HCT116 (cell line): ENCODE data around the gene ZSCAN5B. TPM values are rescaled to one million over a fixed set of nuclear protein-coding genes. Genes with fewer than 3 reads are reported as not detected.

Source experiments
- ATAC-seq: fragments of 200-7000 bp; cut with Tn5 transposase; 2 replicates; pipeline ENCODE4 v1.9.1; 2020; ENCODE audit warnings: mild to moderate bottlenecking, moderate library complexity
- BruUV-seq: library from RNA; stranded (reverse); fragments of 400-500 nt; replicated peaks from 2 replicates; lab custom pipeline; 2021; lab: Mats Ljungman, UMichigan
- CTCF ChIA-PET: fragments of 300-600 bp; sonication (Branson Sonifier 250); formaldehyde crosslinking; loops from one replicate; lab custom pipeline; 2021; ENCODE audit warnings: antibody characterized with exemption; lab: Charles Lee
- POLR2A ChIA-PET: fragments of 300-600, 350-600 bp; sonication (Branson Sonifier 250); formaldehyde crosslinking; loops from one replicate; lab custom pipeline; 2021; ENCODE audit warnings: antibody characterized with exemption; lab: Charles Lee
- RAD21 ChIA-PET, 2 experiments: fragments of 300-600 bp; sonication (Branson Sonifier 250); formaldehyde crosslinking; loops; one replicate each; lab custom pipeline; 2023; ENCODE audit warnings: low total read pairs in 2 of 2; ENCODE audit not compliant: uncharacterized antibody in 2 of 2, unreplicated experiment in 2 of 2, low non-redundant PET in 1 of 2; lab: Charles Lee
- DNase-seq: peaks from one replicate; pipeline ENCODE4 v3.0.0-alpha.2; 2010; ENCODE audit warnings: low read depth, low spot score
- H2AFZ ChIP-seq: fragments of 200-600 bp; shearing (Covaris generic), sonication (generic); 2 replicates; pipeline ENCODE4 v1.6.1; 2017; ENCODE audit warnings: low read depth, mixed run types, mixed read lengths, antibody characterized with exemption, low read length; ENCODE audit not compliant: poor library complexity, severe bottlenecking
- H3K27ac ChIP-seq: 2 replicates; pipeline ENCODE4 v1.5.1; 2012; ENCODE audit warnings: low read depth, low read length
- H3K27me3 ChIP-seq: fragments of 200-600 bp; sonication (generic); 2 replicates; pipeline ENCODE4 v1.6.1; 2016; ENCODE audit warnings: mixed run types, low read length, mixed read lengths; ENCODE audit not compliant: insufficient read depth
- H3K36me3 ChIP-seq, 2 experiments: fragments of 200-500 bp in 1 of 2; fragments of 200-600 bp in 1 of 2; sonication (Bioruptor generic) in 1 of 2; sonication (generic) in 1 of 2; 2 replicates each; pipeline versions ENCODE4 v1.5.1 to v1.6.1; 2014 to 2016; ENCODE audit warnings: low read length in 2 of 2, inconsistent platforms in 1 of 2, mixed read lengths in 1 of 2, mixed run types in 1 of 2; ENCODE audit not compliant: insufficient read depth in 2 of 2, control insufficient read depth in 1 of 2
- H3K4me1 ChIP-seq, 2 experiments: fragments of 200-600 bp in 1 of 2; sonication (generic) in 1 of 2; 2 replicates each; pipeline versions ENCODE4 v1.5.1 to v1.6.1; 2012 to 2017; ENCODE audit warnings: low read length in 2 of 2, inconsistent platforms in 1 of 2, mild to moderate bottlenecking in 1 of 2, mixed read lengths in 1 of 2, mixed run types in 1 of 2, moderate library complexity in 1 of 2; ENCODE audit not compliant: insufficient read depth in 2 of 2, control insufficient read depth in 1 of 2
- H3K4me2 ChIP-seq: fragments of 200-600 bp; sonication (generic); 2 replicates; pipeline ENCODE4 v1.6.1; 2017; ENCODE audit warnings: mixed run types, low read length, mixed read lengths
- H3K4me3 ChIP-seq, 2 experiments: fragments of 200-600 bp in 1 of 2; sonication (generic) in 1 of 2; replicated peaks in 1 of 2; 2 replicates each; pipeline ENCODE4 v1.5.1; 2011 to 2016; ENCODE audit warnings: low read length in 2 of 2, control low read depth in 1 of 2, low read depth in 1 of 2, mild to moderate bottlenecking in 1 of 2, mixed read lengths in 1 of 2, mixed run types in 1 of 2
- H3K79me2 ChIP-seq: fragments of 200-600 bp; sonication (generic); 2 replicates; pipeline ENCODE4 v1.6.1; 2017; ENCODE audit warnings: mild to moderate bottlenecking, mixed run types, low read length, moderate library complexity, mixed read lengths; ENCODE audit not compliant: insufficient read depth
- H3K9ac ChIP-seq: fragments of 200-600 bp; sonication (generic); 2 replicates; pipeline ENCODE4 v1.6.1; 2016; ENCODE audit warnings: low read length, mixed read lengths
- H3K9me2 ChIP-seq: fragments of 200-600 bp; sonication (generic), shearing (Covaris generic); 2 replicates; pipeline ENCODE4 v1.6.1; 2017; ENCODE audit warnings: mixed run types, mild to moderate bottlenecking, moderate library complexity; ENCODE audit not compliant: insufficient read depth
- H3K9me3 ChIP-seq, 2 experiments: fragments of 200-500 bp in 1 of 2; fragments of 200-600 bp in 1 of 2; sonication (Bioruptor generic) in 1 of 2; sonication (generic) in 1 of 2; 2 replicates each; pipeline ENCODE4 v1.6.1; 2014 to 2017; ENCODE audit warnings: low read length in 2 of 2, mixed read lengths in 2 of 2, inconsistent platforms in 1 of 2, low read depth in 1 of 2, mild to moderate bottlenecking in 1 of 2, mixed run types in 1 of 2, moderate library complexity in 1 of 2; ENCODE audit not compliant: control insufficient read depth in 1 of 2, insufficient read depth in 1 of 2
- H4K20me1 ChIP-seq: fragments of 200-600 bp; sonication (generic), shearing (Covaris generic); 2 replicates; pipeline ENCODE4 v1.6.1; 2017; ENCODE audit warnings: mixed run types, mild to moderate bottlenecking, moderate library complexity; ENCODE audit not compliant: insufficient read depth
- EZH2 ChIP-seq: fragments of 200-600 bp; sonication (generic); IDR thresholded peaks from 2 replicates; pipeline ENCODE4 v1.6.1; 2017; ENCODE audit warnings: antibody characterized with exemption, mixed run types
- POLR2A ChIP-seq: IDR thresholded peaks from 2 replicates; pipeline ENCODE4 v1.7.0; 2011; ENCODE audit warnings: borderline replicate concordance; ENCODE audit not compliant: insufficient read depth, insufficient read length; ENCODE audit errors: extremely low read depth
- RAD21 ChIP-seq: IDR thresholded peaks from 2 replicates; pipeline ENCODE4 v1.6.1; 2012; ENCODE audit warnings: low read depth, mild to moderate bottlenecking
- SIN3A ChIP-seq: IDR thresholded peaks from 2 replicates; pipeline ENCODE4 v1.6.1; 2012; ENCODE audit warnings: low read depth
- intact Hi-C: fragments of 100-400 bp; cut with micrococcal nuclease; formaldehyde crosslinking; loops from 2 replicates; pipeline ENCODE4 v1.10.0; 2022
- total RNA-seq: library from RNA; stranded (reverse); gene quantifications from one replicate; pipeline ENCODE4 v1.2.1, GENCODE V29; 2021; ENCODE audit not compliant: unreplicated experiment
- TF ChIP-seq, protein P1 (sequence below): IDR thresholded peaks from 2 replicates; pipeline ENCODE4 v1.6.1; 2012
- TF ChIP-seq, protein P2 (sequence below): IDR thresholded peaks from 2 replicates; pipeline ENCODE4 v1.6.1; 2011; ENCODE audit warnings: mild to moderate bottlenecking, low read length, moderate library complexity; ENCODE audit not compliant: insufficient replicate concordance; ENCODE audit errors: extremely low read depth

Gene ZSCAN5B
- total RNA-seq, 1 experiment from 2014 or later: not detected

DNA sequence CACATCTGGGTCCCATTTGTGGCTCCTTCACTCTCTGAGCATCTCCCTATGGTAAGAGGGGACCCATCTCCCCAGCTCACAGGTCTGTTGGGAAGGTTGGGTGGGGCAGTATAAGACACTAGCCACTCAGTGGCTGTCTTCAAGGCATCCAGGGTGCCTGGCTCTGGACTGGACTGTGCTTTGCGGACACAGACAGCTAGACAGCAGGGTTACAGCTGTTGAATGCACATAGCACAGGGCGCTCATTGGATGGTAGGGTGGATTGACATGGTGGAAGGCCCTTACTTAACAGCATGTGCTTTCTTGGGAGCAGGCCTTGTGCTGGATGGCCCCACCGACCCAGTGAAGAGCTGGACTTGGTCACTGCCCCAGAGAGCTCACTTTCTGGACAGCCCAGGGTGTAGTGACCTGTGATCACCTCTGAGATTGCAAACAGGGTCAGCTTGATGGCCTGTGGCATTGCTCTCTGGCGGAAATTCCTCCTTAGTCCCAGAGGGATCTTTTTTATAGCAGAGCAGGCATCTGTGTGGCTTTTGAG, 54.6 kb downstream of the ZSCAN5B start:
- H3K4me2 ChIP-seq: no peak overlapping the region
- TF ChIP-seq, protein P1, sequence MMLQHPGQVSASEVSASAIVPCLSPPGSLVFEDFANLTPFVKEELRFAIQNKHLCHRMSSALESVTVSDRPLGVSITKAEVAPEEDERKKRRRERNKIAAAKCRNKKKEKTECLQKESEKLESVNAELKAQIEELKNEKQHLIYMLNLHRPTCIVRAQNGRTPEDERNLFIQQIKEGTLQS: no peak
- no peak for TF ChIP-seq EZH2
- TF ChIP-seq RAD21: no peak
- no peak for TF ChIP-seq SIN3A
- TF ChIP-seq POLR2A: no peak
- TF ChIP-seq, protein P2, sequence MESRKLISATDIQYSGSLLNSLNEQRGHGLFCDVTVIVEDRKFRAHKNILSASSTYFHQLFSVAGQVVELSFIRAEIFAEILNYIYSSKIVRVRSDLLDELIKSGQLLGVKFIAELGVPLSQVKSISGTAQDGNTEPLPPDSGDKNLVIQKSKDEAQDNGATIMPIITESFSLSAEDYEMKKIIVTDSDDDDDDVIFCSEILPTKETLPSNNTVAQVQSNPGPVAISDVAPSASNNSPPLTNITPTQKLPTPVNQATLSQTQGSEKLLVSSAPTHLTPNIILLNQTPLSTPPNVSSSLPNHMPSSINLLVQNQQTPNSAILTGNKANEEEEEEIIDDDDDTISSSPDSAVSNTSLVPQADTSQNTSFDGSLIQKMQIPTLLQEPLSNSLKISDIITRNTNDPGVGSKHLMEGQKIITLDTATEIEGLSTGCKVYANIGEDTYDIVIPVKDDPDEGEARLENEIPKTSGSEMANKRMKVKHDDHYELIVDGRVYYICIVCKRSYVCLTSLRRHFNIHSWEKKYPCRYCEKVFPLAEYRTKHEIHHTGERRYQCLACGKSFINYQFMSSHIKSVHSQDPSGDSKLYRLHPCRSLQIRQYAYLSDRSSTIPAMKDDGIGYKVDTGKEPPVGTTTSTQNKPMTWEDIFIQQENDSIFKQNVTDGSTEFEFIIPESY: no peak
- DNase-seq: no peak
- BruUV-seq: no TSS peak
- no peak for ATAC-seq
- no peak overlapping the region for H3K27ac ChIP-seq
- peaks cover 6 to 12% of the 10 kb centered on the region in 2 experiments for H3K4me1 ChIP-seq
- POLR2A ChIA-PET: no interaction called here
- H2AFZ ChIP-seq: no peak overlapping the region
- H3K36me3 ChIP-seq: no peaks in the 10 kb centered on the region
- no peak overlapping the region for H3K4me3 ChIP-seq
- RAD21 ChIA-PET: no interaction called here
- no peak overlapping the region for H3K9ac ChIP-seq
- no peaks in the 10 kb centered on the region for H3K27me3 ChIP-seq
- CTCF ChIA-PET: no interaction called here
- H3K9me3 ChIP-seq: no peaks in the 10 kb centered on the region
- intact Hi-C loops: no loop called here
- H4K20me1 ChIP-seq: no peaks in the 10 kb centered on the region
- no peaks in the 10 kb centered on the region; the same call in 1 of the 2 replicates for H3K79me2 ChIP-seq
- H3K9me2 ChIP-seq: no peaks in the 10 kb centered on the region
